OCI-M1 (cell line): ENCODE results near the gene SLC2A4RG.

Source experiments
- DNase-seq: peaks from one replicate; lab custom pipeline; 2025; lab: John Stamatoyannopoulos, UW

Gene SLC2A4RG

GRCh38 chr20:63741354-63741675, 1.7 kb downstream of the SLC2A4RG start:
- no peak for DNase-seq

- DNase-seq: no peak
Measured at GRCh38 chr20:63741676-63742380, 2.3 kb downstream of the SLC2A4RG start.

GRCh38 chr20:63742381-63743024, 2.9 kb downstream of the SLC2A4RG start:
- no peak for DNase-seq

- no peak for DNase-seq
Measured at GRCh38 chr20:63743210-63743970, 3.8 kb downstream of the SLC2A4RG start.

GRCh38 chr20:63744158-63744557, 4.6 kb downstream of the SLC2A4RG start:
- no peak for DNase-seq

GRCh38 chr20:63744574-63745423, 5.2 kb downstream of the SLC2A4RG start:
- no peak for DNase-seq

GRCh38 chr20:63745424-63745805, 5.8 kb downstream of the SLC2A4RG start:
- DNase-seq: no peak

- no peak for DNase-seq
Measured at GRCh38 chr20:63745961-63746731, 6.6 kb downstream of the SLC2A4RG start.

GRCh38 chr20:63746751-63747315, 7.3 kb downstream of the SLC2A4RG start:
- DNase-seq: no peak

GRCh38 chr20:63747622-63748069, 8.1 kb downstream of the SLC2A4RG start:
- no peak for DNase-seq

- DNase-seq: no peak
Measured at GRCh38 chr20:63748070-63748933, 8.7 kb downstream of the SLC2A4RG start.

- no peak for DNase-seq
Measured at GRCh38 chr20:63748934-63749270, 9.3 kb downstream of the SLC2A4RG start.

- DNase-seq: no peak
Measured at GRCh38 chr20:63749597-63750508, 10.3 kb downstream of the SLC2A4RG start.

GRCh38 chr20:63750807-63751470, 11.4 kb downstream of the SLC2A4RG start:
- no peak for DNase-seq

GRCh38 chr20:63751471-63752271, 12.1 kb downstream of the SLC2A4RG start:
- no peak for DNase-seq

GRCh38 chr20:63752411-63753101, 13.0 kb downstream of the SLC2A4RG start:
- no peak for DNase-seq

GRCh38 chr20:63753381-63753780, 13.8 kb downstream of the SLC2A4RG start:
- DNase-seq: no peak
